Fibroblast of pulmonary artery (primary cell): ENCODE results near the gene CBX3.
"Not testable (repeated sequence)": the region's sequence is repeated elsewhere in the genome, so short reads cannot be mapped to it uniquely, and the experiment has no call there.

Experiments
- DNase-seq: peaks from one replicate; pipeline ENCODE4 v3.0.0-alpha.2; 2010; ENCODE audit warnings: low read depth
- H3K4me3 ChIP-seq: replicated peaks from 2 replicates; pipeline ENCODE4 v1.5.1; 2011; ENCODE audit warnings: low read depth, mild to moderate bottlenecking, control low read depth, low read length, moderate library complexity
- CTCF ChIP-seq: IDR thresholded peaks from 2 replicates; pipeline ENCODE4 v1.5.1; 2011; ENCODE audit warnings: mild to moderate bottlenecking, control low read depth, low read length, inconsistent platforms; ENCODE audit errors: missing control alignments

CBX3 gene

GRCh38 chr7:26245150-26245549 is 43.6 kb downstream of the CBX3 start:
- no peak overlapping the region for H3K4me3 ChIP-seq
- no peak for DNase-seq
- no peak for TF ChIP-seq CTCF

- DNase-seq, result no peak
- no peak overlapping the region for H3K4me3 ChIP-seq
- no peak for TF ChIP-seq CTCF
Measured at GRCh38 chr7:26250239-26250638, 48.7 kb downstream of the CBX3 start.

GRCh38 chr7:26261866-26262265 is 60.3 kb downstream of the CBX3 start:
- H3K4me3 ChIP-seq, DNase-seq: not testable (repeated sequence)
